Activated CD4-positive, alpha-beta T cell treated with anti-CD3 and anti-CD28 coated beads for 36 hours (primary cell): Measurements from ENCODE around the gene SPTBN5. TPM values are rescaled to one million over a fixed set of nuclear protein-coding genes. Genes with fewer than 3 reads are reported as not detected.

Experiments
- ATAC-seq: fragments of 200-7000 bp; cut with Tn5 transposase; one replicate; pipeline ENCODE4 v1.10.0; 2021; ENCODE audit warnings: mild to moderate bottlenecking, moderate library complexity
- CTCF ChIA-PET: fragments of 350-600 bp; sonication (Branson Sonifier 250); formaldehyde crosslinking; loops from one replicate; lab custom pipeline; 2021; ENCODE audit warnings: antibody characterized with exemption; lab: Charles Lee
- POLR2A ChIA-PET: fragments of 350-600 bp; sonication (Branson Sonifier 250); formaldehyde crosslinking; loops from one replicate; lab custom pipeline; 2021; ENCODE audit warnings: antibody characterized with exemption, inconsistent platforms; lab: Charles Lee
- DNase-seq: peaks from one replicate; pipeline ENCODE4 v3.0.0-alpha.2; 2020
- H3K27ac Mint-ChIP-seq: one replicate; pipeline ENCODE4 v1.8.0; 2021; ENCODE audit warnings: mixed read lengths
- H3K27me3 Mint-ChIP-seq: one replicate; pipeline ENCODE4 v1.8.0; 2021; ENCODE audit warnings: mixed read lengths
- H3K36me3 Mint-ChIP-seq: one replicate; pipeline ENCODE4 v1.8.0; 2021; ENCODE audit warnings: low read depth, mixed read lengths
- H3K4me1 Mint-ChIP-seq: one replicate; pipeline ENCODE4 v1.8.0; 2021; ENCODE audit warnings: mixed read lengths
- H3K4me3 Mint-ChIP-seq: one replicate; pipeline ENCODE4 v1.8.0; 2021; ENCODE audit warnings: mild to moderate bottlenecking, moderate library complexity, mixed read lengths
- H3K9me3 Mint-ChIP-seq: one replicate; pipeline ENCODE4 v1.8.0; 2021; ENCODE audit warnings: low read depth, mixed read lengths
- intact Hi-C, 2 experiments: fragments of 100-400 bp; cut with DNase I in 1 of 2; cut with micrococcal nuclease in 1 of 2; formaldehyde crosslinking; loops; one replicate each; pipeline versions ENCODE4 v1.14.2 to v1.15.1; 2022 to 2024; cut with DNase I, micrococcal nuclease
- total RNA-seq, 2 experiments: library from RNA; stranded (reverse); gene quantifications; one replicate each; pipeline ENCODE4 v1.2.3, GENCODE V29; 2021

The SPTBN5 gene
- total RNA-seq, 2 experiments from 2014 or later: 0.46 to 0.51 TPM

GRCh38 chr15:41926185-41927056, 32.6 kb upstream of the SPTBN5 start:
- CTCF ChIA-PET: interaction anchor here (1.0 to 1.2 kb wide), 2 partner anchors 14 to 46 kb away, joined by 3 to 4 read pairs; partner anchors contain the start of gene EHD4
- Mint-ChIP-seq H3K27ac (peak overlapping the region; percentile 49), H3K36me3 (peaks cover 5% of the 10 kb centered on the region), H3K4me3 (no peak overlapping the region), H3K4me1 (peaks cover 37% of the 10 kb centered on the region), H3K9me3 (no peaks in the 10 kb centered on the region), H3K27me3 (no peaks in the 10 kb centered on the region)
- POLR2A ChIA-PET: no interaction called here
- peak; percentile 38 for ATAC-seq
- no peak for DNase-seq
- intact Hi-C loops: no loop called here

GRCh38 chr15:41925086-41925608, 31.3 kb upstream of the SPTBN5 start:
- Mint-ChIP-seq H3K4me3 (no peak overlapping the region), H3K27me3 (no peaks in the 10 kb centered on the region), H3K27ac (no peak overlapping the region), H3K9me3 (no peaks in the 10 kb centered on the region), H3K4me1 (peaks cover 31% of the 10 kb centered on the region), H3K36me3 (peaks cover 7% of the 10 kb centered on the region)
- CTCF ChIA-PET: interaction anchor here (0.6 kb wide), 1 partner anchor 135 kb away, joined by 3 read pairs; no protein-coding TSS in a partner anchor
- intact Hi-C loops: no loop called here
- POLR2A ChIA-PET: no interaction called here
- ATAC-seq: no peak
- no peak for DNase-seq

- no peaks in the 10 kb centered on the region for H3K9me3 Mint-ChIP-seq
- peaks cover 18% of the 10 kb centered on the region for H3K4me1 Mint-ChIP-seq
- CTCF ChIA-PET: interaction anchor here (1.0 to 1.5 kb wide), 3 partner anchors 11 to 150 kb away, joined by 4 to 6 read pairs (median 4); no protein-coding TSS in a partner anchor
- H3K36me3 Mint-ChIP-seq: peaks cover 6% of the 10 kb centered on the region
- H3K27me3 Mint-ChIP-seq: no peaks in the 10 kb centered on the region
- POLR2A ChIA-PET: no interaction called here
- DNase-seq (no peak), ATAC-seq (no peak)
- intact Hi-C loops: no loop called here
- H3K27ac Mint-ChIP-seq: no peak overlapping the region
- no peak overlapping the region for H3K4me3 Mint-ChIP-seq
Measured at GRCh38 chr15:41923401-41923997, 29.6 kb upstream of the SPTBN5 start.

- POLR2A ChIA-PET: no interaction called here
Measured at GRCh38 chr15:41922353-41922752, 28.5 kb upstream of the SPTBN5 start.

GRCh38 chr15:41921639-41922038, 27.8 kb upstream of the SPTBN5 start:
- no peak overlapping the region for H3K27ac Mint-ChIP-seq
- H3K27me3 Mint-ChIP-seq: no peaks in the 10 kb centered on the region
- intact Hi-C loops: no loop called here
- peaks cover 13% of the 10 kb centered on the region for H3K36me3 Mint-ChIP-seq
- no peaks in the 10 kb centered on the region for H3K9me3 Mint-ChIP-seq
- ChIA-PET CTCF (no interaction called here), POLR2A (no interaction called here)
- peaks cover 9% of the 10 kb centered on the region for H3K4me1 Mint-ChIP-seq
- H3K4me3 Mint-ChIP-seq: no peak overlapping the region
- ATAC-seq: no peak
- DNase-seq: no peak

More at GRCh38 chr15:41922353-41922752, 28.5 kb upstream of the SPTBN5 start:
- peaks cover 11% of the 10 kb centered on the region for H3K36me3 Mint-ChIP-seq
- no peaks in the 10 kb centered on the region for H3K27me3 Mint-ChIP-seq
- H3K4me3 Mint-ChIP-seq: no peak overlapping the region
- no peak overlapping the region for H3K27ac Mint-ChIP-seq
- H3K9me3 Mint-ChIP-seq: no peaks in the 10 kb centered on the region
- intact Hi-C loops: no loop called here
- H3K4me1 Mint-ChIP-seq: peaks cover 14% of the 10 kb centered on the region
- CTCF ChIA-PET: interaction anchor here (1.5 kb wide), 1 partner anchor 12 kb away, joined by 4 read pairs; no protein-coding TSS in a partner anchor
- DNase-seq (no peak), ATAC-seq (no peak)

GRCh38 chr15:41921167-41921566, 27.3 kb upstream of the SPTBN5 start:
- Mint-ChIP-seq H3K36me3 (peaks cover 15% of the 10 kb centered on the region), H3K9me3 (no peaks in the 10 kb centered on the region), H3K4me1 (peaks cover 9% of the 10 kb centered on the region), H3K27me3 (no peaks in the 10 kb centered on the region), H3K4me3 (no peak overlapping the region), H3K27ac (no peak overlapping the region)
- POLR2A ChIA-PET: no interaction called here
- no peak for ATAC-seq
- intact Hi-C loops: no loop called here
- no peak for DNase-seq
- CTCF ChIA-PET: no interaction called here

GRCh38 chr15:41919954-41920538, 26.2 kb upstream of the SPTBN5 start:
- CTCF ChIA-PET: interaction anchor here (1.0 kb wide), 1 partner anchor 29 kb away, joined by 3 read pairs; no protein-coding TSS in a partner anchor
- H3K9me3 Mint-ChIP-seq: no peaks in the 10 kb centered on the region
- no peak overlapping the region for H3K27ac Mint-ChIP-seq
- H3K27me3 Mint-ChIP-seq: no peaks in the 10 kb centered on the region
- POLR2A ChIA-PET: no interaction called here
- H3K4me3 Mint-ChIP-seq: no peak overlapping the region
- intact Hi-C loops: no loop called here
- DNase-seq (no peak), ATAC-seq (no peak)
- peaks cover 7% of the 10 kb centered on the region for H3K4me1 Mint-ChIP-seq
- peaks cover 22% of the 10 kb centered on the region for H3K36me3 Mint-ChIP-seq

GRCh38 chr15:41919201-41919820, 25.5 kb upstream of the SPTBN5 start:
- ChIA-PET CTCF (interaction anchor here (1.0 to 1.6 kb wide), 2 partner anchors 15 to 30 kb away, joined by 3 to 5 read pairs; no protein-coding TSS in a partner anchor), POLR2A (no interaction called here)
- DNase-seq (no peak), ATAC-seq (no peak)
- intact Hi-C loops: no loop called here
- Mint-ChIP-seq H3K9me3 (no peaks in the 10 kb centered on the region), H3K4me3 (no peak overlapping the region), H3K27ac (no peak overlapping the region), H3K36me3 (peaks cover 21% of the 10 kb centered on the region), H3K27me3 (no peaks in the 10 kb centered on the region), H3K4me1 (peaks cover 7% of the 10 kb centered on the region)

- Mint-ChIP-seq H3K27me3 (no peaks in the 10 kb centered on the region), H3K27ac (no peak overlapping the region), H3K9me3 (no peaks in the 10 kb centered on the region), H3K4me3 (no peak overlapping the region), H3K36me3 (peaks cover 20% of the 10 kb centered on the region), H3K4me1 (peaks cover 7% of the 10 kb centered on the region)
- DNase-seq (no peak), ATAC-seq (no peak)
- intact Hi-C loops: no loop called here
- POLR2A ChIA-PET: no interaction called here
- CTCF ChIA-PET: interaction anchor here (0.6 to 1.6 kb wide), 4 partner anchors 14 to 398 kb away, joined by 3 to 5 read pairs (median 3); no protein-coding TSS in a partner anchor
Measured at GRCh38 chr15:41918506-41919126, 24.8 kb upstream of the SPTBN5 start.

GRCh38 chr15:41917767-41918430, 24.0 kb upstream of the SPTBN5 start:
- Mint-ChIP-seq H3K4me1 (peaks cover 7% of the 10 kb centered on the region), H3K36me3 (peaks cover 21% of the 10 kb centered on the region), H3K27me3 (no peaks in the 10 kb centered on the region), H3K27ac (no peak overlapping the region), H3K9me3 (no peaks in the 10 kb centered on the region), H3K4me3 (no peak overlapping the region)
- ChIA-PET CTCF (interaction anchor here (0.8 to 2.8 kb wide), 3 partner anchors 13 to 32 kb away, joined by 3 to 16 read pairs (median 5); no protein-coding TSS in a partner anchor), POLR2A (no interaction called here)
- DNase-seq (no peak), ATAC-seq (no peak)
- intact Hi-C loops: no loop called here
